Mesenchymal stem cell (in vitro differentiated cells and primary cell): ENCODE measurements around the gene MS4A14.

Experiments used
- DNase-seq: peaks from one replicate; pipeline ENCODE4 v3.0.0-alpha.2; 2013
- H2AFZ ChIP-seq: one replicate; pipeline ENCODE4 v1.6.1; 2013; ENCODE audit warnings: low read depth, mild to moderate bottlenecking, control low read depth, inconsistent platforms, low read length, moderate library complexity
- H2AK5ac ChIP-seq: 2 replicates; pipeline ENCODE4 v1.6.1; 2013; ENCODE audit warnings: low read length, moderate library complexity, mild to moderate bottlenecking, inconsistent platforms; ENCODE audit not compliant: severe bottlenecking
- H2BK120ac ChIP-seq: one replicate; pipeline ENCODE4 v1.6.1; 2013; ENCODE audit warnings: low read depth, mild to moderate bottlenecking, inconsistent platforms, low read length, moderate library complexity
- H2BK12ac ChIP-seq, 2 experiments: one replicate each; pipeline ENCODE4 v1.6.1; 2013; ENCODE audit warnings: inconsistent platforms in 2 of 2, low read length in 2 of 2, mild to moderate bottlenecking in 2 of 2, moderate library complexity in 2 of 2, control low read depth in 1 of 2
- H2BK15ac ChIP-seq: one replicate; pipeline ENCODE4 v1.6.1; 2013; ENCODE audit warnings: mild to moderate bottlenecking, low read depth, inconsistent platforms; ENCODE audit not compliant: poor library complexity, severe bottlenecking
- H2BK5ac ChIP-seq: 2 replicates; pipeline ENCODE4 v1.6.1; 2013; ENCODE audit warnings: low read depth, mild to moderate bottlenecking, low read length, control low read depth, inconsistent platforms; ENCODE audit not compliant: poor library complexity, severe bottlenecking
- H3K14ac ChIP-seq, 2 experiments: one replicate each; pipeline ENCODE4 v1.6.1; 2013; ENCODE audit warnings: inconsistent platforms in 2 of 2, low read length in 2 of 2, control low read depth in 1 of 2, mild to moderate bottlenecking in 1 of 2, moderate library complexity in 1 of 2
- H3K18ac ChIP-seq, 2 experiments: one replicate each; pipeline ENCODE4 v1.6.1; 2013; ENCODE audit warnings: inconsistent platforms in 2 of 2, low read length in 2 of 2, control low read depth in 1 of 2, low read depth in 1 of 2, mild to moderate bottlenecking in 1 of 2
- H3K23ac ChIP-seq, 2 experiments: one replicate each; pipeline ENCODE4 v1.6.1; 2013; ENCODE audit warnings: inconsistent platforms in 2 of 2, low read length in 2 of 2, mild to moderate bottlenecking in 2 of 2, moderate library complexity in 2 of 2, control low read depth in 1 of 2
- H3K27ac ChIP-seq: 2 replicates; pipeline ENCODE4 v1.5.1; 2013; ENCODE audit warnings: mild to moderate bottlenecking, moderate library complexity, low read length, control low read depth, inconsistent platforms; ENCODE audit not compliant: poor library complexity, severe bottlenecking
- H3K27me3 ChIP-seq, 2 experiments: 2 replicates each; pipeline versions ENCODE4 v1.6.1 to v1.7.0; 2013; ENCODE audit warnings: low read length in 2 of 2, mild to moderate bottlenecking in 2 of 2, moderate library complexity in 2 of 2, control low read depth in 1 of 2, inconsistent platforms in 1 of 2; ENCODE audit not compliant: control insufficient read depth in 1 of 2, insufficient read depth in 1 of 2
- H3K36me3 ChIP-seq, 2 experiments: 2 replicates each; pipeline versions ENCODE4 v1.6.1 to v1.7.0; 2013; ENCODE audit warnings: low read length in 2 of 2, control low read depth in 1 of 2, inconsistent platforms in 1 of 2, low read depth in 1 of 2, mild to moderate bottlenecking in 1 of 2; ENCODE audit not compliant: insufficient read depth in 2 of 2, control insufficient read depth in 1 of 2
- H3K4ac ChIP-seq, 2 experiments: one replicate each; pipeline ENCODE4 v1.6.1; 2013; ENCODE audit warnings: inconsistent platforms in 2 of 2, low read length in 2 of 2, mild to moderate bottlenecking in 2 of 2, moderate library complexity in 2 of 2, control low read depth in 1 of 2, low read depth in 1 of 2
- H3K4me1 ChIP-seq: 2 replicates; pipeline ENCODE4 v1.6.1; 2013; ENCODE audit warnings: low read depth, low read length, control low read depth; ENCODE audit not compliant: control insufficient read depth, insufficient read depth
- H3K4me2 ChIP-seq: 2 replicates; pipeline ENCODE4 v1.6.1; 2013; ENCODE audit warnings: low read length, mild to moderate bottlenecking, inconsistent platforms; ENCODE audit not compliant: poor library complexity, severe bottlenecking
- H3K4me3 ChIP-seq, 2 experiments: 2 replicates each; pipeline versions ENCODE4 v1.5.1 to v1.7.0; 2013; ENCODE audit warnings: low read length in 2 of 2, mild to moderate bottlenecking in 2 of 2, control low read depth in 1 of 2, low read depth in 1 of 2; ENCODE audit not compliant: insufficient read depth in 1 of 2
- H3K79me1 ChIP-seq: replicated peaks from 2 replicates; pipeline ENCODE4 v1.6.1; 2013; ENCODE audit warnings: mild to moderate bottlenecking, control low read depth, low read length, inconsistent platforms; ENCODE audit not compliant: poor library complexity, severe bottlenecking
- H3K9ac ChIP-seq: 2 replicates; pipeline ENCODE4 v1.7.0; 2013; ENCODE audit warnings: mild to moderate bottlenecking, low read length, moderate library complexity
- H3K9me3 ChIP-seq: 2 replicates; pipeline ENCODE4 v1.7.0; 2013; ENCODE audit warnings: mild to moderate bottlenecking, low read length; ENCODE audit not compliant: control insufficient read depth
- H4K8ac ChIP-seq: one replicate; pipeline ENCODE4 v1.6.1; 2013; ENCODE audit warnings: inconsistent platforms, mild to moderate bottlenecking, low read length, moderate library complexity
- H4K91ac ChIP-seq: one replicate; pipeline ENCODE4 v1.6.1; 2013; ENCODE audit warnings: mild to moderate bottlenecking, low read length, inconsistent platforms
- WGBS: methylation state at CpG from one replicate; pipeline ENCODE4 v1.1.7; 2013; ENCODE audit warnings: mixed read lengths; 5-methylcytosine and 5-hydroxymethylcytosine counted together

MS4A14 gene

DNA sequence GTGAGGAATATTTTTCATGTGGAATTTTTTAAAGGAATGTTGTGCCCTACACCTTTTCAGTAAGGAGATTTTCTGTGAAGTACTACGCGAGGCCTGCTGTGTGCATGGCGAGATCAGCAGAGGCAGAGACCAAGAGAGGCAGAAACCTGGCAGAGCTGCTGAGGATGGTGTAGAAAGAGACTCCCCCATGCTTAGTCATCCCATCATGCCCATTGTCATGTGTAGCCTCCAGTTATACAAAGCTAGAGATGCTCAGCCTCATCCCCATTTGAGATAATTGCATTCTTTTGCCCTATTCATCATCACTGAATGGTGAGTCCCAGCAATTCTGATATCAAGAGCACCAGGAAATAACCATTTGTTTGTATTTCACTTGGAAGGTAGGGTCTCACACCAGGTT lies 20.9 kb upstream of the MS4A14 start:
- Histone ChIP-seq H3K27me3 (no peaks in the 10 kb centered on the region), H2AK5ac (no peak overlapping the region), H3K36me3 (no peaks in the 10 kb centered on the region), H3K9me3 (no peaks in the 10 kb centered on the region), H2BK12ac (no peak overlapping the region), H4K91ac (no peak overlapping the region), H3K14ac (no peak overlapping the region), H3K4me2 (no peak overlapping the region), H3K4me3 (no peak overlapping the region), H3K9ac (no peak overlapping the region), H2BK120ac (no peak overlapping the region), H2BK5ac (no peak overlapping the region), H2AFZ (no peak overlapping the region), H4K8ac (no peak overlapping the region), H3K18ac (no peak overlapping the region), H2BK15ac (no peak overlapping the region), H3K4me1 (peaks cover 2% of the 10 kb centered on the region), H3K23ac (no peak overlapping the region), H3K27ac (no peak overlapping the region), H3K4ac (no peak overlapping the region), H3K79me1 (no peaks in the 10 kb centered on the region)
- 86% methylated on average over 3 of the region's 3 CpGs for WGBS
- no peak for DNase-seq

DNA sequence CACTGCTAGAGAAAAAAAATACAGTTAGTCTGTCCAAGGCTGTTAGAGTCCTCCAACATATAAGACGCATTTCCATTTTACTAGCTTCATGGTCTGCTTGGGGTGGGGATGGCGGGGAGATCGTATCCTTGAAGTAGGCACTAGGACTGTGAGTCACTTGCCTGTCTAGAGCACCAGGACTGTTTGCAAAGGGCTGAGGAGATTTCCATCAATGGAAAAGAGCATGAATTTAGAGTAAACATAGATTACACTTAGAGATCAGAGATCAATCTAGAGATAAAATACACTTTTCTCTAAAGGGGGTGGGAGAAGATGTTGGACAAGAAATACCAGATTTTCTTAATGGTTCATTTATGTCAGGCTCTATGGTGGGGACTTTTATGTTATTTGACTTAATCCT lies 19.7 kb upstream of the MS4A14 start:
- Histone ChIP-seq H3K18ac (no peak overlapping the region), H3K36me3 (no peaks in the 10 kb centered on the region), H2BK12ac (no peak overlapping the region), H3K23ac (no peak overlapping the region), H3K79me1 (no peaks in the 10 kb centered on the region), H3K4me3 (no peak overlapping the region), H2AK5ac (no peak overlapping the region), H3K27me3 (no peaks in the 10 kb centered on the region), H3K4ac (no peak overlapping the region), H3K9me3 (no peaks in the 10 kb centered on the region), H2AFZ (no peak overlapping the region), H3K4me2 (no peak overlapping the region), H3K27ac (no peak overlapping the region), H2BK120ac (no peak overlapping the region), H4K8ac (no peak overlapping the region), H4K91ac (no peak overlapping the region), H3K9ac (no peak overlapping the region), H2BK15ac (no peak overlapping the region), H3K4me1 (peaks cover 2% of the 10 kb centered on the region), H3K14ac (no peak overlapping the region), H2BK5ac (no peak overlapping the region)
- WGBS, result 88% methylated on average over 3 of the region's 3 CpGs
- DNase-seq, result no peak

DNA sequence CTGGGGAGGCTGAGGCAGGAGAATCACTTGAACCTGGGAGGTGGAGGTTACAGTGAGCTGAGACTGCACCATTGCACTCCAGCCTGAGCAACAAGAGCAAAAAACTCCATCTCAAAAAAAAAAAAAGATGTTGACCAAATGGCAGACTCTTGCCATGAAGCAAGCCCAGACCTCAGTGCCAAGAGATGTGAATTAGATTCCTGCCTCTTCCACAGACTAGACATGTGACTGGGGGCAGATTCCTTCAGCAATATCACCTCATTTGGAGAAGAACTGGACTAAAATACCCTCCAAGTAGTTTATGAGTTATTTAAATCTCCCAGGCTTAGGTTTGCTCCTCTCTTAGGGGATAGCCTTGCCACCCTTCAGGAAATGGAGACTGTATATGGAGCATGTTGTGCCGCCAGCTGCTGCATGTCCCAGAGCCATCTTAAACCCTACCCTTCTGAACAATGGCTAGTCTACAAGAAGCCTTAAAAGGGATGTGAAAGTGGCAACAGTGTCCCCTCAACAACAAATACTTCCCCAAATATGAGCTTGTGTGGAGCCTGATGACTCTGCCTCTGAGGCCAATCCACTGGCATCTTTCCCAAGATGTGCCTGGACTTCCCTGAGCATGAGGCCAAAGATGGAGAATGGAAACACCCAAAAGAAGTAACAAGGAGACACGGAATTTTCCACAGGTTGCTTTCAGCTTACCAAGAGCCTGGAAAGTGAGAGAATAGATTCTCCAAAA lies 18.7 kb upstream of the MS4A14 start:
- Histone ChIP-seq H4K8ac (no peak overlapping the region), H3K14ac (no peak overlapping the region), H3K27me3 (no peaks in the 10 kb centered on the region), H3K27ac (no peak overlapping the region), H2AK5ac (no peak overlapping the region), H3K9ac (no peak overlapping the region), H2AFZ (no peak overlapping the region), H3K36me3 (no peaks in the 10 kb centered on the region), H3K4ac (no peak overlapping the region), H3K23ac (no peak overlapping the region), H3K18ac (no peak overlapping the region), H2BK5ac (no peak overlapping the region), H2BK15ac (no peak overlapping the region), H3K79me1 (no peaks in the 10 kb centered on the region), H2BK12ac (no peak overlapping the region), H3K9me3 (no peaks in the 10 kb centered on the region), H3K4me2 (no peak overlapping the region), H2BK120ac (no peak overlapping the region), H3K4me1 (peaks cover 2% of the 10 kb centered on the region), H3K4me3 (no peak overlapping the region), H4K91ac (no peak overlapping the region)
- no peak for DNase-seq
- WGBS, result 100% methylated on average over 1 of the region's 2 CpGs

GRCh38 chr11:60378354-60378753 lies 17.9 kb upstream of the MS4A14 start, which contains the start of gene MS4A7:
TSS of gene MS4A7 (plus strand) at chr11:60378532. CDS start at chr11:60383142, 4,610 bp downstream.
- no peak within 1 kb of the TSS for H2BK15ac ChIP-seq
- H2BK12ac ChIP-seq, result no peak within 1 kb of the TSS
- H3K9ac ChIP-seq, result no peak within 1 kb of the TSS
- H3K9me3 ChIP-seq, result no peaks in the 10 kb centered on the region
- H3K79me1 ChIP-seq, result no peaks in the 10 kb centered on the region
- no peak within 1 kb of the TSS for H2AFZ ChIP-seq
- no peak within 1 kb of the TSS for H2AK5ac ChIP-seq
- no peak for DNase-seq
- H3K27me3 ChIP-seq, result no peaks in the 10 kb centered on the region
- H3K4me2 ChIP-seq, result no peak within 1 kb of the TSS
- H3K18ac ChIP-seq, result no peak within 1 kb of the TSS
- no peak within 1 kb of the TSS for H3K27ac ChIP-seq
- H3K14ac ChIP-seq, result no peak within 1 kb of the TSS
- no peak within 1 kb of the TSS for H3K4ac ChIP-seq
- no peak within 1 kb of the TSS for H4K91ac ChIP-seq
- no peaks in the 10 kb centered on the region for H3K36me3 ChIP-seq
- peaks cover 2% of the 10 kb centered on the region for H3K4me1 ChIP-seq
- WGBS, result 49% methylated on average over 3 of the region's 3 CpGs
- no peak within 1 kb of the TSS for H2BK120ac ChIP-seq
- H3K23ac ChIP-seq, result no peak within 1 kb of the TSS
- H2BK5ac ChIP-seq, result no peak within 1 kb of the TSS
- no peak within 1 kb of the TSS for H4K8ac ChIP-seq
- H3K4me3 ChIP-seq, result no peak within 1 kb of the TSS
